Measurements from ENCODE around the gene LURAP1L.
A peak's percentile ranks its signal among the peaks of the same experiment; 100 is the strongest.

The LURAP1L gene

GRCh38 chr9:12777121-12778022, 2.6 kb downstream of the LURAP1L start:
- DNase-seq (ENCODE audit: low read depth) = no peak

DNA sequence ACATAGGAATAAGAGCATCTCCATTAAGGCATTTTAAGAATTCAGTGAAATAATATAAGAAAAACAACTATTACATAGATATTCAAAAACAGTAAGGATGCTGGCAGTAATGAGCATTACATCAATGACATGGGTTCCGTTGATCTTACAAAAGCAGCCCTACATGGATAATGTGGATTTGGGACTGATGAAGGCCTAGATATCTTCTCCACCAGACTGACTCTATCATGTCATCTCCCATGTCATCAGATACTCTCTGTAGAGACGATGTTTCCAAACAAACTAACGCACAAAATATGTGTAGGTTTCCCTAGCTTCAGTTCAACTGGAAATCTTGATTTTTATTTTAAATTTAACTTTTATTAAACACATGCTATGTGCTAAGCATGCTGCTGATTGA, 3.6 kb downstream of the LURAP1L start:
- DNase-seq (ENCODE audit: low read depth) = no peak

- no peak for DNase-seq (ENCODE audit: low read depth)
Measured at GRCh38 chr9:12781226-12781733, 6.5 kb downstream of the LURAP1L start.

DNA sequence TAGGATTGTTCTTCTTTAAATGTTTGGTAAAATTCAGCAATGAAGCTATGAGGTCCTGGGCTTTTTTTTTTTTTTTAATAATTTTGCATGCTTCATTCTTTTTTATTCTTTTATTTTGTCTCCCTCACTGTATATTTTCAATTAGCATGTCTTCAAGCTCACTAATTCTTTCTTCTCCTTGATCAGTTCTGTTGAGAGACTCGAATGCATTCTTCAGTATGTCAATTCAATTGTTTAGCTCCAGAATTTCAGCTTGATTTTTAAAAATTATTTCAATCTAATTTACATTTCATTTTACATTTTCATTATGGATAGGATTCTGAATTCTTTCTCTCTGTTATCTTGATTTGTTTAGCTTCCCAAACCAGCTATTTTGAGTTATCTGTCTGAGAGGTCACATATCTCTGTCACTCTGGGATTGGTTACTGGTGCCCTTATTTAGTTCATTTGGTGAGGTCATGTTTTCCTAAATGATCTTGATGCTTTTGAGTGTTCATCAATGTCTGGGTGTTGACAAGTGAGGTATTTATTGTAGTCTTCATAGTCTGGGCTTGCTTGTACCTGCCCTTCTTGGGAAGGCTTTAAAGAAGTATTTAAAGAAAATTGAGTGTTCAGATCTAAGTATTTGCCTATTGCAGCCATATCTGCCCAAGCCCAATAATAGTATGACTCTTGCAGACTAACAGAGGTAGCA, 9.1 kb downstream of the LURAP1L start:
- no peak for DNase-seq (ENCODE audit: low read depth)

DNA sequence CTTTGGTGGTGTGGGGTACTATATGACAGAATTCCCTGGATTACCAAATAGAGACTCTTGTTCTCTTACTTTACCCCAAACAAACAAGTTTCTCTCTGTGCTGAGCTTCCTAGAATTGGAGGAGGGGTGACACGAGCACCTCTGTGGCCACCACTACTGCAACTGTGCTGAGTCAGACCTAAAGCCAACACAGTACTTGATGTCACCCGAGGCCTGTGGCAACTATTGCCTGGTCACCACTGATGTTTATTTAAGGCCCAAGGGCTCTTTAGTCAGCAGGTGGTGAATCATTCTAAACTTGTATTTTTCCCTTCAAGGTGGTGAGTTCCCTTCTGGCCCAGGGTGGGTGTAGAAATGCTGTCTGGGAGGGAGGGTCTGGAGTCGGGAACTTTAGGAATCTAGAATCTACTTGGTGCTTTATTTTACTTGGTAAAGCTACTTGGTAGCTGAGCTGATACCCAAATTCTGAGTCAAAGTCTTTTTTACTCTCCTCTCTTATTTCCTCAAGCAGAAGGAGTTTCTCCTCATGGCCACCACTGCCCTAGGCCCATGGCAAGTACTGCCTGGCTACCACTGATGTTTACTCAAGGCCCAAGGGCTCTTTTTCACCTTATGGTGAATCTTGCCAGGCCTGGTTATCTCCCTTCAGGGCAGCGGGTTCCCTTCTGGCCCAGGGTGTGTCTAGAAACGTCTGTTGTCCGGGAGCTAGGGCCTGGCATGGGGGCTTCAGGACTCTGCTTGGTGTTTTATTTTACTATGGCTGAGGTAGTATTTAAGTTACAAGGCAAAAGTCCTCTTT, 9.8 kb downstream of the LURAP1L start:
- DNase-seq (ENCODE audit: low read depth) = peak; percentile 82

DNA sequence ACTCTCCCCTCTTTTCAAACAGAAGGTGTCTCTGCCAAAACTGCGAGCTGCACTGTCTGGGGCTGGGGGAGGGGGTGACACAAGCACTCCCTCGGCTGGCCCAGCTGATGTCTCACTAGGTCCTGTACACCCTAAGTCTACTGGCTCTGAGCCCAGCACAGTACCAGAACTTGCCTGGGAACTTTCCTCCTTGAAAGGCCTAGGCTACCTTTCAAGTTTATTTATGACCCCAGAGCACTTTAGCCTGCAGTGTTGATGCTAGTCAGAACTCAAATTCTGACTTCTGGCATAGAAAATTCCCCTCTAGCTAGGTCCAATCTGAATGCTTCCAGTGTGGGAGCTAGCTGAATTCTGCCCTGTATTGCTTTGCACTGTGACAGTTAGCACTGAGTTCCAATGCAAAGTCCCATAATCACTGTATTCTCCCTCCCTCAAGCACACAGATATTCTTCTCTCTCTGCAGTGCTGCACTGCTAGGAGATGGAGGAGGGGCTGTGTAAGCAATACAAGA, 10.5 kb downstream of the LURAP1L start:
- DNase-seq (ENCODE audit: low read depth) = peak; percentile 66

GRCh38 chr9:12785941-12786340, 11.1 kb downstream of the LURAP1L start:
- no peak for DNase-seq (ENCODE audit: low read depth)

DNA sequence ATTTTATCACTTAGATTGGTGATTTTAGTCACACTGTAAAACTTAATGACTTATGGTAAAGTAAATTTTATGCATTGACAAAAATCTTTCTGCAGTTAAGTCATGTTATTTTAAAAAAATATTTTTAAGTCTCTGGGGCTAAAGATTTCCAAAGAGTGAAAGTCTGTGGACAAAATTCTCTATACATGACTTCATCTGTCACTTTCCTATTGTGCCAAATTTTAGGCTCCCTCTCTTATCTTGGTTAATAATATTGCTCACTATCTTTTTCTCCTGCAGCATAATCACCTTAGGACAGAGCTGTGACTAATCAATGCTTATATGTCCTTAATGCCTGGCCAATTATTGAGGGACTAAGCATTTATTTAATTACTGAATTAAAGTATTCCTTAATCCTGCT, 15.2 kb downstream of the LURAP1L start:
- no peak for DNase-seq (ENCODE audit: low read depth)

DNA sequence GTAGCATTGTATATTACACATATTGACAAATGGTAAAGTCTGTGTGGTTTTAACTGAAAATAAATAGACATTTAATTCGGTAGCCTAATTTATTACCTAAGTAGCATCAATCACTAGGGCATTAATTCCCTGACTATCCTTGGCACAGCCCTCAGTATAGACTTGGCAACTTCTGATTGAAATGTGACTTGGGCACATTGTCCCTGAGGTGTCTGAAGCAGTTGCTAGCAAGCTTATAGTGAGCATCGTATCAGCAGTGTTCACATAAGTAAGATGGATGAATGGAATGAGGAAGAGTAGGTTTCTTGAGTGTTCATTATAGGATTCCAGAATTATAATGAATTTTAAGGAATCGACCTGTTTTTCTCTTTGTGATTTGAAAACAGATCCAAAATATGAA, 16.1 kb downstream of the LURAP1L start:
- no peak for DNase-seq (ENCODE audit: low read depth)

- peak; percentile 67 for DNase-seq (ENCODE audit: low read depth)
Measured at GRCh38 chr9:12794101-12794799, 19.4 kb downstream of the LURAP1L start.

DNA sequence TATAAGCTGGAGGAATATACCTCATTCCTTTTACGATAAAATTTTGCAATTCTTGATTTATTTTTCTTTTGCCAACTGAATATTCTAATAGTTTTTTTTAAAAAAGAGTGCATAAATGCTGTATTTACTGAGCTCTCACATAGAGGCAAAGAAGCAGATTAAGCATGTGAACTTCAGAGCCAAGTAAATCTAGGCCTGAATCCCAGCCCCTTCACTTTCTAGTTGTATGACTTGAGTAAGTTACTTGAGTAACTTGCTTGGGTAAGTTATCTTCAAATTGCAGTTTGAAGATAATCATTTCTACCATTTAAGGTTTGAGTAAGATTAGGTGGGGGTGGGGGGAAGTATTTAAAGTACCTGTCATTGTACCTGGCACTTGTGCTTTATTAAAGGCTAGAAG, 21.8 kb downstream of the LURAP1L start:
- no peak for DNase-seq (ENCODE audit: low read depth)

GRCh38 chr9:12797037-12797436, 22.2 kb downstream of the LURAP1L start:
- no peak for DNase-seq (ENCODE audit: low read depth)

DNA sequence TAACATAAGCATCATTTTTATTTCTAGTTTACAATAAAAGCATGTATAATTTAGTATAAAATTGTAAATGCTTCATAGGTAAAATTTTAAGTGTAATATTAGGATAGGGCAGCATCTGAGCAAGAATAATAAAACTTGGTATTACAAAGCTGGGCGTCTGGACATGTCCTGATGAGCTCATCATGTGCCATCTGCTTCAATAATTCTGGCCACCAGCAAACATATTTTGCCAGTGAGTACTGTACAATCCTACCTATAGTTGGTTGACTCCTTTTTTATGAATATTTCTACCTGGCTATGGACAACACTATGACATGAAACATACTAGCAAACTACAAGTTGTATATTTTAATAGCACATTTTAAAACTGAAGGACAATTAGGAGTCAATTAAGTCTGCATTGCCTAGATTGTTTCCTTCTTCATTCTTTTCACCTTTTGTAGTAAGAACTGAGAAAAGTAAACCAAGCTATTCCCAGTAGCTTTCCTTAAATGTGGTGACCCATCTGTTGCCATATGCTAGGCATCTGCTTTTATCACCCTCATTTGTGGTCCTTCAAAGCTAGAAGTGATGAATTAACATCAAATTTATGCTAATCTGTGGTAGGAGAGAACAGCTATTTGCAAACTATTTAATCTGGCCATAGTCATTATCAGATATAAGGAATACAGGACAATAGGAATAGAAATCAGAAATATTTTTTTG, 23.4 kb downstream of the LURAP1L start:
- no peak for DNase-seq (ENCODE audit: low read depth)

DNA sequence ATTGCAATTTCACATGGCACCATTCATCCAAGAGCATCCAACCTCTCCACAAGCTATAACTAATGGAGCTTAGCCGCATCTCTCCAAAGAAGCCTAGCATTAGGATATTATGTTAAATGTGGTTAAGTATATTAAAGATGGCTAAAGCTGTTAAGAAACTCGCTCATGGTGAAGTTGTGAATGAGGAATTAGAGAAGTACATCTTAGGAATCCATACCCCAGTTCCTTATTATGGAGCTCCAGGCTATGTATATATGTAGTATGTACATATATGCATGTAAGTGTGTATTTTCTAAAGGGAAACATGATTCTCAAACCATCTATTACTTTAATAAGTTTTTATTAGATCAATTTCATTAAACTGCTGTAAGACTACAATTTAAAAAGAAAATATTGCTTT, 26.4 kb downstream of the LURAP1L start:
- no peak for DNase-seq (ENCODE audit: low read depth)

- DNase-seq (ENCODE audit: low read depth) = no peak
Measured at GRCh38 chr9:12801663-12802062, 26.8 kb downstream of the LURAP1L start.

- DNase-seq (ENCODE audit: low read depth) = no peak
Measured at GRCh38 chr9:12802093-12802492, 27.3 kb downstream of the LURAP1L start.

DNA sequence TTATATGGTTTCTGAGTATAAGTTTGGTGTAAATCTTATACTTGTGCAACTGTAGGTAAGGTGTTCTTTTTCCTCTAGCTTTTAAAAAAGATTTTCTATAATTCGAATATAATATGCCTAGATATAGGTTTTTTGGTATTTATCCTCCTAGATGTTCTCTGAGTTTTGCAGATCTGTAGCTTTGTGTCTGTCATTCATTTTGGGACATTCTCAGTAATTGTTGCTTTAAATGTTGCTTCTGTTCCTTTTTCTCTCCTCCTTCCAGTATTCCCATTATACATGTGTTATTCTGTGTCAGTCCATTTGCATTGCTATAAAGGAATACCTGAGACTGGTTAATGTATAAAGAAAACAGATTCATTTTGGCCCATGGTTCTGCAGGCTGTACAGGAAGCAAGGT, 33.7 kb downstream of the LURAP1L start:
- no peak for DNase-seq (ENCODE audit: low read depth)

DNA sequence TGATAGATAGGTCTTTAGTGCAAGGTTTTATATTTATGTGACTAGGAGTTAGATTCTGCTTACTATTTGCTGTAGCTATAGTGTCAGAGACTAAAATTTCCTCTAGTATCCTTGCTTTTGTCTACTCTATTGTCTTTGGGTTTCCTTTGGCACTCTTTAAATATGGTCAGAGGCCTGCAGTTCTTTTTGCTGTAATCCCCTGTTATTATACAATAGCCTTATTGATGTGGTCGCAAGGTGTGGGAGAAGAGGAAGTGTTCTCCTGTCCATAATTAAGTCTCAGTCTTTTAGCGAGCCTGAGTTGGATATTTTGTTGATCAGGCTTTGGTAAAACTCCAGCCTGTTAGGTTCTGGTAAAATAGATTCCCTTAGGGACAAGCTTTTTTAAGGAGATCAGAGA, 34.9 kb downstream of the LURAP1L start:
- no peak for DNase-seq (ENCODE audit: low read depth)

DNA sequence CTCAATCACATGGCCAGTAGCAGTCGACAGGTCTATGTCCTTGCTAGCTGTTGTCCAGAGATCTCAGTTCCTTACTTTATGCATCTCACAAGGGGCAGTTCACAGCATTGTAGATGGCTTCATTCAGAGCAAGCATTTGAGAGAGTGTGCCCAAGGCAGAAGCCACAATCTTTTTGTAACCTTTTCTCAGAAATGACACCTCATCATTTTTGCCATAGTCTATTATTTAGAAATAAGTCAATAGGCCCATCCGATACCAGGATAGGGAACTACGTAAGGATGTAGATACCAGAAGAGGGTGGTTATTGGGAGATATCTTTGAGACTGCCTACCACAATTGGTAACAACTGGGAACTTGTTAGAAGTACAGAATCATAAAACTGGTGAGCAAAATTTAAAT, 37.1 kb downstream of the LURAP1L start:
- DNase-seq (ENCODE audit: low read depth) = no peak

DNA sequence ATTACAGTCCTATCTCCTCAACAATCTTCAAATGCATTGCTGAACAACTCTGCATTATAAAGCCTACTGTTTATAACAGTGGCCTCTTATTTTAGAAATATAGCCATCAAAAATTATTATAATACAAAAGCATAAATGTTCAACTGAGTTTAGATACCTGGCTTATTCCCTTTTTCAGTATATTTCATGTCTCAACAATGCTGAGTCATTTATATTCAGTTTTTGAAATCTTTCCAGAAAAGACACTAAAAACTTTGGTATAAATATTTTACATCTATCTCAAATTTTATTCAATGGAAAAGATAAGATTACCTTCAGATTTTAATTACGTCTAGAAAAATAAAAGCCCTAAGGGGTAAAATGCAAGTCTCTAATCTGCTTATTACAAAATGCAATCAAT, 37.9 kb downstream of the LURAP1L start:
- no peak for DNase-seq (ENCODE audit: low read depth)

DNA sequence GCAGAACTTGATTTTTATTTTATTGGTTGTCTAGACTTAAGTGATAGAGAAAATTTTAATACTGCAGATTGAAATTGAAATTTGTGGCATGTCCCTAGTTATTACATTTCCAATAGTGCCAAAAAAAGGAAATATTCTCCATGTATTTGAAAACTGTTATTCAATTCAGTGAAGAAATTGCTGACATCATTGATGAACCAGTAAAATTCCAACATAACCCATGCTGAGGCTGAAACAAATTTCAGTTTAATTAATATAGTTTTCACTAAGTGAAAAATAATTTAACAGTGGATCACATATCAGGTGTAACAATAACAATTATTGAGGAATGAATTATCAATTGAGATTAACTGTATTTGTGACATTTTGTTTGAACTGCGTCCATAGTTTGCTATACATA, 38.7 kb downstream of the LURAP1L start:
- no peak for DNase-seq (ENCODE audit: low read depth)
